Astrocyte of the cerebellum (primary cell): Measurements from ENCODE around the gene ARID1B.
A peak's percentile ranks its signal among the peaks of the same experiment; 100 is the strongest.

Source experiments
- DNase-seq: peaks from one replicate; pipeline ENCODE4 v3.0.0-alpha.2; 2011; ENCODE audit warnings: low read depth
- H3K4me3 ChIP-seq: 2 replicates; pipeline ENCODE4 v1.5.1; 2011; ENCODE audit warnings: mild to moderate bottlenecking, low read depth, low read length, moderate library complexity
- CTCF ChIP-seq: IDR thresholded peaks from 2 replicates; pipeline ENCODE4 v1.5.1; 2012; ENCODE audit warnings: low read length, low read depth, moderate library complexity, mild to moderate bottlenecking; ENCODE audit errors: missing control alignments
- in situ Hi-C: cut with HindIII; loops from 2 replicates; pipeline ENCODE4 v1.10.0; 2017; ENCODE audit warnings: low sequenced_read_pairs

The ARID1B gene

GRCh38 chr6:157134402-157135047 lies 357.3 kb downstream of the ARID1B start:
- in situ Hi-C loops, result no loop called here
- no peak for DNase-seq
- H3K4me3 ChIP-seq, result no peak overlapping the region
- no peak for TF ChIP-seq CTCF

- no peak for DNase-seq
- H3K4me3 ChIP-seq, result no peak overlapping the region
- in situ Hi-C loops, result no loop called here
- no peak for TF ChIP-seq CTCF
These were observed 358.5 kb downstream of the ARID1B start for GRCh38 chr6:157135691-157136090.

GRCh38 chr6:157137501-157137900 lies 360.3 kb downstream of the ARID1B start:
- no peak overlapping the region for H3K4me3 ChIP-seq
- DNase-seq, result no peak
- no peak for TF ChIP-seq CTCF
- in situ Hi-C loops, result no loop called here

- no peak overlapping the region for H3K4me3 ChIP-seq
- in situ Hi-C loops, result no loop called here
- no peak for DNase-seq
- peak; percentile 11 for TF ChIP-seq CTCF
These were observed 362.0 kb downstream of the ARID1B start for GRCh38 chr6:157139054-157139708.

- no peak overlapping the region for H3K4me3 ChIP-seq
- DNase-seq, result peak; percentile 83
- in situ Hi-C loops, result no loop called here
- no peak for TF ChIP-seq CTCF
These were observed 366.2 kb downstream of the ARID1B start for GRCh38 chr6:157143171-157143889.

GRCh38 chr6:157143890-157144798 lies 367.0 kb downstream of the ARID1B start:
- DNase-seq, result no peak
- no peak for TF ChIP-seq CTCF
- H3K4me3 ChIP-seq, result no peak overlapping the region
- in situ Hi-C loops, result no loop called here
